Ureter (tissue), 1 donor: ENCODE data around the gene NOMO2. TPM values are rescaled to one million over a fixed set of nuclear protein-coding genes. Genes with fewer than 3 reads are reported as not detected.
"Not testable (repeated sequence)": the region's sequence is repeated elsewhere in the genome, so short reads cannot be mapped to it uniquely, and the experiment has no call there.

ENCODE experiments used
- DNase-seq: peaks from one replicate; pipeline ENCODE4 v3.0.0-alpha.2; 2020; ENCODE audit warnings: low spot score
- total RNA-seq: library from RNA; stranded (reverse); gene quantifications from one replicate; pipeline ENCODE4 v1.2.4, GENCODE V29; 2023
- donor health status: DM: yes; HTN: yes; CAD: no.

Gene NOMO2
- total RNA-seq = 101 TPM

GRCh38 chr16:18561727-18562314 lies at the start of gene NOMO2:
Gene NOMO2 (minus strand): TSS chr16:18562097. CDS start chr16:18562040, 57 bp downstream.
- peak; percentile 91 for DNase-seq

DNA sequence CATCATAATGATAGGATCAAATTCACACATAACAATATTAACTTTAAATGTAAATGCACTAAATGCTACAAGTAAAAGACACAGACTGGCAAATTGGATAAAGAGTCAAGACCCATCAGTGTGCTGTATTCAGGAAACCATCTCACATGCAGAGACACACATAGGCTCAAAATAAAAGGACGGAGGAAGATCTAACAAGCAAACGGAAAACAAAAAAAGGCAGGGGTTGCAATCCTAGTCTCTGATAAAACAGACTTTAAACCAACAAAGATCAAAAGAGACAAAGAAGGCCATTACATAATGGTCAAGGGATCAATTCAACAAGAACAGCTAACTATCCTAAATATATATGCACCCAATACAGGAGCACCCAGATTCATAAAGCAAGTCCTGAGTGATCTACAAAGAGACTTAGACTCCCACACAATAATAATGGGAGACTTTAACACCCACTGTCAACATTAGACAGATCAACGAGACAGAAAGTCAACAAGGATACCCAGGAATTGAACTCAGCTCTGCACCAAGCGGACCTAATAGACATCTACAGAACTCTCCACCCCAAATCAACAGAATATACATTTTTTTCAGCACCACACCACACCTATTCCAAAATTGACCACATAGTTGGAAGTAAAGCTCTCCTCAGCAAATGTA lies 48.4 kb upstream of the NOMO2 start:
- DNase-seq = not testable (repeated sequence)

DNA sequence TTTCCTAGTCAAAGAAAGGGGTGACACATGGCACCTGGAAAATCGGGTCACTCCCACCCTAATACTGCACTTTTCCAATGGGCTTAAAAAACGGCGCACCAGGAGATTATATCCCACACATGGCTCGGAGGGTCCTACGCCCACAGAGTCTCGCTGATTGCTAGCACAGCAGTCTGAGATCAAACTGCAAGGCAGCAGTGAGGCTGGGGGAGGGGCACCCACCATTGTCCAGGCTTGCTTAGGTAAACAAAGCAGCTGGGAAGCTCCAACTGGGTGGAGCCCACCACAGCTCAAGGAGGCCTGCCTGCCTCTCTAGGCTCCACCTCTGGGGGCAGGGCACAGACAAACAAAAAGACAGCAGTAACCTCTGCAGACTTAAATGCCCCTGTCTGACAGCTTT lies 46.4 kb upstream of the NOMO2 start:
- not testable (repeated sequence) for DNase-seq

DNA sequence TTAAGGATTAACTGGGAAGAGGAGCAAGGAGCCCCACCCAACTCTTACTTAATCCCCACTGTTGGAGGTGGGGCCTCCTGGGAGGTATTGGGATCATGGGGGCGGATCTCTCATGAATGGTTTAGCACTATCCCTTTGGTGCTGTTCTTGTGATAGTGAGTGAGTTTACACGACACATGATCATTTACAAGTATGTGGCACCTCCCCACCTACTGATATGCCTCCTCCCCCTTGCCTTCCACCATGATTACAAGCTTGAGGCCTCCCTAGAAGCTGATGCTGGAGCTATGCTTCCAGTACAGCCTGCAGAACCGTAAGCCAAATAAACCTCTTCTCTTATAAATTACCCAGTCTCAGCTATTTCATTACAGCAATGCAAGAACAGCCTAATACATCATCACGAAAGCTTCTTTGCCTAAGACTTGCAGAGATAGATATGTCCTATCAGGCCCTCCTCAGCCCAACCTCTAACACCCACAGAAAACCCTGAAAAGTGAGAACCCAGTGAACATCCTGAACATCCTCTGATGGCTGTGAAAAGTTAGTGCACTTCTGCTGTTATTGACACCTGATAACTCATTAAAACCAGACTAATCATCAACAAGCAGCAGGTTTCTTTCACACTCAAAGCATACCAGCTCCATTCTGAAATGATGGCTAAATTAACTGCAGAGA lies 41.8 kb upstream of the NOMO2 start:
- DNase-seq = not testable (repeated sequence)

DNA sequence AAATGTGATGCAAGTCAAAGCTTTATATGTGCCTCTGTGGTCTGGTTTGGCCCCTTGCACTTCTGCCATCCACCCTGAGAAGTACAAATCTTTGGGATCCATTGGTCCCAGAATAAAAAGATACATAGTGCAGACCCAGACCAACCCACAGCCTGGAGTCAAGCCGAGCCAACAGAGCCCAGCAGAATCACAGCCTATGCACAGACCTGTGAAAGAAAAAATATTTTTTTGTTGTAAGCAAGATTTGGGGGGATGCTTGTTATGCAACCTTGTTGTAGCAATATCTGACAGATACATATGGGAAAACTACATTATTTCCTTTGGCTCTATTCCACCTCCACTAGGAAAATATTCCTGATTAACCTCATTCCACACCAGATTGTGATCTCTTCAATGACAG lies 36.7 kb upstream of the NOMO2 start:
- not testable (repeated sequence) for DNase-seq

DNA sequence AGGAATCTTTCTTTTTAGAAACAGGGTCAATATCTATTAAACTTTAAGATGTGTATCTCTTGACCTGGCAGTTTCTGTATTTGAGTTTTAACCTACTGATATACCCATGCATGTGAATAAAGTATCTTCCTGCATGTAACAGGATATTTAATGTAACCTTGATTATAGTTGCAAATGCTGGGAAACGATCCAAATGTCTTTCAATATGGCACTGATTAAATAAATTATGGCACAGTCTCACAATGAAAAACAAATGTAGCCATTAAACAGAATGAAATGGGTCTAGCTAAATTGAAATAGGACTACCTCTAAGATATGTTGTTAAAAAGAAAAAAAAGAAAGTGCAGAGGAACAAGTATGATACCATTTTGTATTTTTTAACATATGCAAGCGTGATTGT lies 35.8 kb upstream of the NOMO2 start:
- DNase-seq = not testable (repeated sequence)

DNA sequence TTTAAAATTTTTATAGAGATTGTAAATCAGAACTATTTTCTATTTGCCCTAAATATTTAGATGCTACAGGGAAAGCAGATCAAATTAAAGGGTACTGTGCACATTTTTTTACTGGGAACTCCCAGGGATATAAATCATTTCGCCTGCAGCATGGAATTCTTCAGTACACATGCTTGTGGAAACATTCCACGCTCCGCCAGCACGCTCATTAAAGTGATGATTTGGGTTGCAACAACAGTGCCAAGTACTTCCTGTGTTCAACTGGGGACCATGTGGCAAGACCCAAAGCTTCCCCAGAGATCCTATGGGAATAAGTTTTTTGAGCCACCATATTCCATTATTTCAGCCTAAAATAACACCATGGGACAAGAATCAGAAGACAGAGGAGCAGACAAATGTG lies 35.4 kb upstream of the NOMO2 start:
- DNase-seq = not testable (repeated sequence)

- DNase-seq = not testable (repeated sequence)
Measured at GRCh38 chr16:18595796-18596195, 33.9 kb upstream of the NOMO2 start.

- not testable (repeated sequence) for DNase-seq
Measured at GRCh38 chr16:18594880-18595279, 33.0 kb upstream of the NOMO2 start.

GRCh38 chr16:18593904-18594303 lies 32.0 kb upstream of the NOMO2 start:
- DNase-seq = not testable (repeated sequence)

DNA sequence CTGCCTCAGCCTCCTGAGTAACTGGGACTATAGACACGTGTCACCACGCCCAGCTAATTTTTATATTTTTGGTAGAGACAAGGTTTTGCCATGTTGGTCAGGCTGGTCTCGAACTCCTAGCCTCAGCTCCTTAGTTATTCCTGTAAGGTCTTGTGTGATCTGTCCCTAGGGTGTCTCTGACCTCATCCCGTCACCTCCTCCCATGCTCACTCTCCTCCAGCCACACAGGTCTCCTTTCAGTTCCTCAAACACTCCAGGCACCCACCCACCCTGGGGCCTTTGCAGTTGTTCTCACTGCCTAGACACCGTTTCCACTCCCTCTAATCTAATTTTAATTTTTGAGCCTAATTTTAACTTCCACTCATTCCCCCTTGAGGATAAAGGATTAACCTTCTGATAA lies 31.1 kb upstream of the NOMO2 start:
- DNase-seq = not testable (repeated sequence)

GRCh38 chr16:18591908-18592307 lies 30.0 kb upstream of the NOMO2 start:
- not testable (repeated sequence) for DNase-seq

GRCh38 chr16:18591441-18591840 lies 29.5 kb upstream of the NOMO2 start:
- not testable (repeated sequence) for DNase-seq

- DNase-seq = not testable (repeated sequence)
Measured at GRCh38 chr16:18589806-18590205, 27.9 kb upstream of the NOMO2 start.

- not testable (repeated sequence) for DNase-seq
Measured at GRCh38 chr16:18586560-18587540, 25.0 kb upstream of the NOMO2 start.

GRCh38 chr16:18585789-18586188 lies 23.9 kb upstream of the NOMO2 start:
- not testable (repeated sequence) for DNase-seq

GRCh38 chr16:18582902-18583301 lies 21.0 kb upstream of the NOMO2 start:
- DNase-seq = no peak

DNA sequence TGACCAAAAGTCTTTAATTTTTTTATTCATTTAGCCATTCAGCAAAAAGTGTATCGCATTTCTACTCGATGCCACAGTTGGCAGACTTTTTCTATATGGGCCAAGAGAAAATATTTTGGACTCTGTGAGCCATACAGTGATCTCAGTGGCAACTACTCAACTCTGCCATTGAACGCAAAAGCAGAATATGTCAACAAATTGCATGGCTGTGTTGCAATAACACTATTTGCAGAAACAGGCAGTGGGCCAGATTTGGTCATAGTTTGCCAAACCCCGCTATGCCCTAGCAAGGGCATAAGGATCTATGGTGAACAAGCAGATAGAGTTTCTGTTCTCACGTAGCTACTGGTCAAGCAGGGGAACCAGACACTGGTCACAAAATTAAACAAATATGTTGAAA lies 18.5 kb upstream of the NOMO2 start:
- not testable (repeated sequence) for DNase-seq

DNA sequence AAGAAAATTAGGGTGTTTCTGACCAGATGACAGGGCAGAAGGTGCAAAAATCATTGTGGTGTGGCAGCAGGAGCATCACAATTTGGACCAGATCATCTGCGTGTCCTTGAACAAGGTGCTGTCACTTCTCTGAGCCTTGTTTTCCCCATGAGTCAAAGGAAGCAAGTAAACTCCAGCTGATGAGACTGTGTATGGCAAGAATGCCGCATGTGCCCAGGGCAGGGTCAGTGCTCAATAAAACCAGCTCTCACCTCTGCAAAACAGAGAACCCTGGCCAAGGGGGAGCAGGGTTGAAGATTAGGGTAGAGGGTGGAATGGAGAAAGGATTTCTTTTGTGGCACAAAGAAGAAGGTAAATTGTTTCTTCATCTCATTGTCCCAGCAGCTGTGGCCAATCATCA lies 17.4 kb upstream of the NOMO2 start:
- DNase-seq = not testable (repeated sequence)

DNA sequence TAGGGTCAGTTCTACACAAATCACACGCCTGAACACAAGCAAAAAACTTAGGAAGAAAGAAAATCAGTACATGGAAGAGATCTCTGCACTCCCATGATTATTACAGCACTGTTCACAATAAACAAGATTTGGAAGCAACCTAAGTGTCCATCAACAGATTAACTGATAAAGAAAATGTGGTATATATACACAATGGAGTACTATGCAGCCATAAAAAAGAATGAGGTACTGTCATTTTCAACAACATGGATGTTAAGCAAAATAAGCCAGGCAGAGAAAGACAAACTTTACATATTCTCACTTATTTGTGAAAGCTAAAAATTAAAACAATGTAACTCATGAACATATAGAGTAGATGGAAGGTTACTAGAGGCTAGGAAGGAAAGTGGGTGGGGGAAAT lies 16.0 kb upstream of the NOMO2 start:
- DNase-seq = not testable (repeated sequence)

GRCh38 chr16:18575945-18576344 lies 14.0 kb upstream of the NOMO2 start:
- DNase-seq = not testable (repeated sequence)
